GM12801 (cell line): Measurements from ENCODE around the gene PTPRM.

Source experiments
- CTCF ChIP-seq: IDR thresholded peaks from one replicate; pipeline ENCODE4 v1.5.1; 2011; ENCODE audit warnings: control low read depth; ENCODE audit not compliant: insufficient read length; ENCODE audit errors: extremely low read depth

PTPRM gene

GRCh38 chr18:8322486-8322885 is 755.4 kb downstream of the PTPRM start:
- TF ChIP-seq CTCF, result no peak

GRCh38 chr18:8324343-8325065 is 757.4 kb downstream of the PTPRM start:
- TF ChIP-seq CTCF, result no peak

GRCh38 chr18:8326763-8327394 is 759.8 kb downstream of the PTPRM start:
- TF ChIP-seq CTCF, result no peak

- no peak for TF ChIP-seq CTCF
Observed at GRCh38 chr18:8328126-8328525, 761.0 kb downstream of the PTPRM start.

GRCh38 chr18:8329186-8329771 is 762.2 kb downstream of the PTPRM start:
- TF ChIP-seq CTCF, result no peak

- no peak for TF ChIP-seq CTCF
Observed at GRCh38 chr18:8330575-8330974, 763.5 kb downstream of the PTPRM start.

DNA sequence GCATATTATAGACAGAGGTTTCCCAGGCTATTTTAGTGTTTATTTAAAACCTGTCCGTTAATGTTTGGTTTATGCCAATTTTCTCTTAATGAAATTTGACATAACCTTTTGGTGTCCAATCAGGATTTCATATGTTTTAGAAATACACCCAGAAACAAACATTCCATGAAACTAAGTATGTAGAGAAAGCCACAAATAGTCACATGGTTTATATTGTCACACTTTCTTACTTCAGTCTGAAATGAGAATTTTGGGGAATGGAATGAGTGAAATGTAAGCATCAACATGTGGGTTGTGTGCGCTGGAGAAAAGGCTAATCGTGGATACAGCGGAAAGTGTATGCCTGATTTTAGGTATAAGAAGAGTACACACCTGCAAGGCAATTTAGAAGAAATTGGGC is 765.2 kb downstream of the PTPRM start:
- TF ChIP-seq CTCF, result no peak
